G401 (cell line): ENCODE measurements around the gene SS18L1. TPM values are rescaled to one million over a fixed set of nuclear protein-coding genes. Genes with fewer than 3 reads are reported as not detected.

ENCODE experiments used
- DNase-seq: peaks from one replicate; pipeline ENCODE4 v3.0.0-alpha.2; 2015; ENCODE audit warnings: low spot score
- in situ Hi-C: cut with HindIII; loops from 2 replicates; pipeline ENCODE4 v1.10.0; 2016; ENCODE audit warnings: low sequenced_read_pairs, mixed read lengths
- total RNA-seq: library from RNA; depleted of rRNA; stranded (reverse); fragments of >200 nt; shearing (Covaris generic); gene quantifications from 2 replicates; pipeline ENCODE4 v1.2.3, GENCODE V29; 2014; rRNA removed

Gene SS18L1
- total RNA-seq, 1 experiment from 2014 or later = 9.6 TPM

GRCh38 chr20:62229667-62230066, 86.1 kb downstream of the SS18L1 start:
- in situ Hi-C loops = no loop called here

GRCh38 chr20:62230276-62230675, 86.7 kb downstream of the SS18L1 start:
- in situ Hi-C loops = no loop called here
- no peak for DNase-seq

More at GRCh38 chr20:62229667-62230066, 86.1 kb downstream of the SS18L1 start:
- no peak for DNase-seq

GRCh38 chr20:62230696-62231095, 87.1 kb downstream of the SS18L1 start:
- no peak for DNase-seq
- in situ Hi-C loops = no loop called here

- in situ Hi-C loops = no loop called here
- DNase-seq = no peak
Measured at GRCh38 chr20:62231292-62231691, 87.7 kb downstream of the SS18L1 start.

Other genes with a start within 250 kb of the SS18L1 start
- gene TAF4, start 77.9 kb upstream of the SS18L1 start, total RNA-seq = 8.2 and 13.8 TPM in 2 replicates
- 73.9 and 86.4 TPM in 2 replicates for gene LSM14B, start 21.3 kb upstream of the SS18L1 start, total RNA-seq
- 631 and 699 TPM in 2 replicates for gene PSMA7, start 375 bp upstream of the SS18L1 start, total RNA-seq
- 30.6 and 48.2 TPM in 2 replicates for gene MTG2, start 39.3 kb downstream of the SS18L1 start, total RNA-seq
- gene HRH3, start 76.5 kb downstream of the SS18L1 start, total RNA-seq = not detected in 2 replicates
- gene OSBPL2, start 94.8 kb downstream of the SS18L1 start, total RNA-seq = 18.0 and 19.6 TPM in 2 replicates
- gene ADRM1, start 159.2 kb downstream of the SS18L1 start, total RNA-seq = 209 and 255 TPM in 2 replicates
- gene LAMA5, start 223.5 kb downstream of the SS18L1 start, total RNA-seq = 21.6 and 28.3 TPM in 2 replicates
- gene RPS21, start 243.3 kb downstream of the SS18L1 start, total RNA-seq = 1,245 and 1,753 TPM in 2 replicates